Stimulated activated CD8-positive, alpha-beta memory T cell treated with anti-CD3 and anti-CD28 coated beads, Interleukin-12 subunit alpha, Interleukin-12 subunit beta, amount 100 ng/mL, for 1 hour (primary cell): ENCODE results near the gene TMEM51.

ENCODE experiments used
- DNase-seq: peaks from one replicate; pipeline ENCODE4 v3.0.0-alpha.2; 2020; ENCODE audit warnings: low read depth

The TMEM51 gene

GRCh38 chr1:15153184-15153841 lies at the start of gene TMEM51:
TMEM51 (plus strand) TSS chr1:15153747; CDS start chr1:15215088, 61,341 bp downstream.
- no peak for DNase-seq

- DNase-seq = no peak
Measured at GRCh38 chr1:15103906-15104305, 49.6 kb upstream of the TMEM51 start.

- DNase-seq = no peak
Measured at GRCh38 chr1:15104768-15105167, 48.8 kb upstream of the TMEM51 start.

- no peak for DNase-seq
Measured at GRCh38 chr1:15106608-15107007, 46.9 kb upstream of the TMEM51 start.

- no peak for DNase-seq
Measured at GRCh38 chr1:15107058-15107687, 46.4 kb upstream of the TMEM51 start.

- DNase-seq = no peak
Measured at GRCh38 chr1:15107911-15108310, 45.6 kb upstream of the TMEM51 start.

GRCh38 chr1:15110128-15110866 lies 43.2 kb upstream of the TMEM51 start:
- no peak for DNase-seq

GRCh38 chr1:15110867-15111230 lies 42.7 kb upstream of the TMEM51 start:
- no peak for DNase-seq

GRCh38 chr1:15113146-15113545 lies 40.4 kb upstream of the TMEM51 start:
- no peak for DNase-seq

- DNase-seq = no peak
Measured at GRCh38 chr1:15114884-15115283, 38.7 kb upstream of the TMEM51 start.

GRCh38 chr1:15115542-15116330 lies 37.8 kb upstream of the TMEM51 start:
- DNase-seq = no peak

GRCh38 chr1:15116966-15117365 lies 36.6 kb upstream of the TMEM51 start:
- no peak for DNase-seq

GRCh38 chr1:15117671-15118325 lies 35.7 kb upstream of the TMEM51 start:
- DNase-seq = no peak

- DNase-seq = no peak
Measured at GRCh38 chr1:15118579-15118978, 35.0 kb upstream of the TMEM51 start.

GRCh38 chr1:15120251-15120945 lies 33.1 kb upstream of the TMEM51 start:
- no peak for DNase-seq

GRCh38 chr1:15122331-15122730 lies 31.2 kb upstream of the TMEM51 start:
- no peak for DNase-seq

GRCh38 chr1:15123270-15123669 lies 30.3 kb upstream of the TMEM51 start:
- DNase-seq = no peak

- no peak for DNase-seq
Measured at GRCh38 chr1:15123925-15124324, 29.6 kb upstream of the TMEM51 start.

GRCh38 chr1:15124362-15125100 lies 29.0 kb upstream of the TMEM51 start:
- DNase-seq = no peak

GRCh38 chr1:15125101-15125745 lies 28.3 kb upstream of the TMEM51 start:
- DNase-seq = no peak
